MCF 10A (cell line): ENCODE results near the gene NAA20. TPM values are rescaled to one million over a fixed set of nuclear protein-coding genes. Genes with fewer than 3 reads are reported as not detected.

Experiments
- BruUV-seq: library from RNA; stranded (reverse); fragments of 400-500 nt; replicated peaks from 2 replicates; lab custom pipeline; 2021; lab: Mats Ljungman, UMichigan
- CTCF ChIA-PET: fragments of 300-600 bp; sonication (Branson Sonifier 250); formaldehyde crosslinking; extraction: SDS; loops from one replicate; lab custom pipeline; 2021; ENCODE audit warnings: antibody characterized with exemption, inconsistent platforms; lab: Yijun Ruan, JAX
- POLR2A ChIA-PET: fragments of 300-600, 350-650 bp; sonication (Branson Sonifier 250); formaldehyde crosslinking; extraction: SDS; loops from one replicate; lab custom pipeline; 2020; ENCODE audit warnings: antibody characterized with exemption, inconsistent platforms; lab: Yijun Ruan, JAX
- DNase-seq: peaks from one replicate; pipeline ENCODE4 v3.0.0-alpha.2; 2018; ENCODE audit not compliant: unreplicated experiment
- H3K27ac Mint-ChIP-seq: one replicate; pipeline ENCODE4 v1.8.0; 2022; ENCODE audit warnings: mild to moderate bottlenecking, low read depth, mixed read lengths; ENCODE audit not compliant: unreplicated experiment
- H3K27me3 Mint-ChIP-seq: one replicate; pipeline ENCODE4 v1.8.0; 2022; ENCODE audit warnings: mixed read lengths; ENCODE audit not compliant: insufficient read depth, unreplicated experiment
- H3K36me3 Mint-ChIP-seq: one replicate; pipeline ENCODE4 v1.8.0; 2022; ENCODE audit warnings: mild to moderate bottlenecking, moderate library complexity, mixed read lengths; ENCODE audit not compliant: insufficient read depth, unreplicated experiment
- H3K4me1 Mint-ChIP-seq: one replicate; pipeline ENCODE4 v1.8.0; 2022; ENCODE audit warnings: mixed read lengths; ENCODE audit not compliant: insufficient read depth, unreplicated experiment
- H3K4me3 Mint-ChIP-seq: one replicate; pipeline ENCODE4 v1.8.0; 2022; ENCODE audit warnings: mild to moderate bottlenecking, moderate library complexity, mixed read lengths; ENCODE audit not compliant: unreplicated experiment
- H3K9me3 Mint-ChIP-seq: one replicate; pipeline ENCODE4 v1.8.0; 2022; ENCODE audit warnings: mixed read lengths; ENCODE audit not compliant: unreplicated experiment
- CTCF ChIP-seq: fragments of 200-600 bp; IDR thresholded peaks from one replicate; pipeline ENCODE4 v1.8.0; 2022; ENCODE audit warnings: antibody characterized with exemption, mild to moderate bottlenecking; ENCODE audit not compliant: unreplicated experiment
- intact Hi-C: fragments of 100-400 bp; cut with micrococcal nuclease; formaldehyde crosslinking; loops from 2 replicates; pipeline ENCODE4 v1.14.1; 2022
- total RNA-seq: library from RNA; stranded (reverse); gene quantifications from 2 replicates; pipeline ENCODE4 v1.2.3, GENCODE V29; 2022

The NAA20 gene
- total RNA-seq, 1 experiment from 2014 or later = 109 TPM

GRCh38 chr20:19968466-19969073, 48.6 kb upstream of the NAA20 start:
- Mint-ChIP-seq H3K9me3 (no peaks in the 10 kb centered on the region), H3K36me3 (peaks cover 7% of the 10 kb centered on the region), H3K4me3 (no peak overlapping the region), H3K27ac (no peak overlapping the region), H3K27me3 (no peaks in the 10 kb centered on the region), H3K4me1 (peaks cover 21% of the 10 kb centered on the region)
- DNase-seq = peak; percentile 27
- intact Hi-C loops = no loop called here
- ChIA-PET CTCF (interaction anchor here (0.9 kb wide), 1 partner anchor 183 kb away, joined by 5 read pairs; no protein-coding TSS in a partner anchor), POLR2A (interaction anchor here (0.9 to 13.0 kb wide), 7 partner anchors 8 to 161 kb away, joined by 3 to 354 read pairs (median 6); no protein-coding TSS in a partner anchor)
- TF ChIP-seq CTCF = no peak
- no TSS peak for BruUV-seq

GRCh38 chr20:19969106-19969505, 48.1 kb upstream of the NAA20 start:
- POLR2A ChIA-PET = interaction anchor here (0.9 to 13.0 kb wide), 6 partner anchors 8 to 161 kb away, joined by 3 to 354 read pairs (median 6); no protein-coding TSS in a partner anchor
- Mint-ChIP-seq H3K4me3 (no peak overlapping the region), H3K27me3 (no peaks in the 10 kb centered on the region), H3K36me3 (peaks cover 6% of the 10 kb centered on the region), H3K27ac (no peak overlapping the region), H3K9me3 (no peaks in the 10 kb centered on the region), H3K4me1 (peaks cover 25% of the 10 kb centered on the region)
- peak; percentile 51 for DNase-seq
- intact Hi-C loops = no loop called here
- CTCF ChIA-PET = interaction anchor here (0.6 to 0.9 kb wide), 2 partner anchors 138 to 184 kb away, joined by 3 to 5 read pairs; no protein-coding TSS in a partner anchor
- no peak for TF ChIP-seq CTCF
- no TSS peak for BruUV-seq

- Mint-ChIP-seq H3K27ac (no peak overlapping the region), H3K4me1 (peaks cover 24% of the 10 kb centered on the region), H3K36me3 (peaks cover 6% of the 10 kb centered on the region), H3K4me3 (no peak overlapping the region), H3K27me3 (no peaks in the 10 kb centered on the region), H3K9me3 (no peaks in the 10 kb centered on the region)
- BruUV-seq = no TSS peak
- CTCF ChIA-PET = interaction anchor here (0.6 to 1.9 kb wide), 5 partner anchors 25 to 277 kb away, joined by 3 to 9 read pairs (median 3); no protein-coding TSS in a partner anchor
- POLR2A ChIA-PET = interaction anchor here (0.6 to 13.0 kb wide), 6 partner anchors 9 to 84 kb away, joined by 3 to 354 read pairs (median 6); no protein-coding TSS in a partner anchor
- no peak for DNase-seq
- no peak for TF ChIP-seq CTCF
- intact Hi-C loops = no loop called here
Measured at GRCh38 chr20:19969507-19970255, 47.5 kb upstream of the NAA20 start.
